ENCODE results near the gene VMAC. TPM values are rescaled to one million over a fixed set of nuclear protein-coding genes. Genes with fewer than 3 reads are reported as not detected.

VMAC gene
- total and polyA plus RNA-seq, 2 of the 8 experiments (the other 6 are each of a cell fraction or from before 2014, with no cell fraction given) = 1.3 to 2.2 TPM

- TF ChIP-seq KDM5A (IDR thresholded peaks at IDR 0.05; ENCODE audit: low read length) (no peak), GTF2F1 (IDR thresholded peaks at IDR 0.05; ENCODE audit: borderline replicate concordance, low read depth, low read length) (no peak), CTCF (IDR thresholded peaks at IDR 0.05; ENCODE audit: control extremely low read depth in 1 of 3, insufficient read depth in 1 of 3, low read depth in 1 of 3, low read length in 3 of 3) (no peak), EP300 (IDR thresholded peaks at IDR 0.05; ENCODE audit: borderline replicate concordance in 1 of 2, low read depth in 2 of 2, low read length in 2 of 2) (no peak), POU5F1 (IDR thresholded peaks at IDR 0.05; ENCODE audit: low read depth, low read length) (no peak)
Measured at GRCh38 chr19:5935473-5936291, 31.0 kb downstream of the VMAC start (continued).
